Measurements from ENCODE around the gene RRP36. TPM values are rescaled to one million over a fixed set of nuclear protein-coding genes. Genes with fewer than 3 reads are reported as not detected.
"Not testable (repeated sequence)": the region's sequence is repeated elsewhere in the genome, so short reads cannot be mapped to it uniquely, and the experiment has no call there.

RRP36 gene
- polyA plus RNA-seq, 3 donors: 58.0 to 62.7 (median 62.6) TPM

GRCh38 chr6:43024436-43024835 lies 3.0 kb downstream of the RRP36 start:
- DNase-seq (ENCODE audit: extremely low read depth in 1 of 11, low read depth in 9 of 11, low spot score in 4 of 11): no peak

- DNase-seq (ENCODE audit: extremely low read depth in 1 of 11, low read depth in 9 of 11, low spot score in 4 of 11): no peak
Measured at GRCh38 chr6:43026365-43026764, 4.9 kb downstream of the RRP36 start.

GRCh38 chr6:43029120-43029519 lies 7.7 kb downstream of the RRP36 start:
- DNase-seq (ENCODE audit: extremely low read depth in 1 of 11, low read depth in 9 of 11, low spot score in 4 of 11): no peak

- no peak for DNase-seq (ENCODE audit: extremely low read depth in 1 of 11, low read depth in 9 of 11, low spot score in 4 of 11)
Measured at GRCh38 chr6:43032326-43032725, 10.9 kb downstream of the RRP36 start.

GRCh38 chr6:43033496-43034189 lies 12.2 kb downstream of the RRP36 start:
- no peak for DNase-seq (ENCODE audit: extremely low read depth in 1 of 11, low read depth in 9 of 11, low spot score in 4 of 11)

GRCh38 chr6:43034190-43034525 lies 12.7 kb downstream of the RRP36 start:
- DNase-seq (ENCODE audit: extremely low read depth in 1 of 11, low read depth in 9 of 11, low spot score in 4 of 11): no peak

- DNase-seq (ENCODE audit: extremely low read depth in 1 of 11, low read depth in 9 of 11, low spot score in 4 of 11): no peak
Measured at GRCh38 chr6:43035495-43036194, 14.2 kb downstream of the RRP36 start.

GRCh38 chr6:43036712-43037111 lies 15.3 kb downstream of the RRP36 start:
- DNase-seq (ENCODE audit: extremely low read depth in 1 of 11, low read depth in 9 of 11, low spot score in 4 of 11): no peak

- no peak for DNase-seq (ENCODE audit: extremely low read depth in 1 of 11, low read depth in 9 of 11, low spot score in 4 of 11)
Measured at GRCh38 chr6:43037197-43037596, 15.8 kb downstream of the RRP36 start.

- no peak for DNase-seq (ENCODE audit: extremely low read depth in 1 of 11, low read depth in 9 of 11, low spot score in 4 of 11)
Measured at GRCh38 chr6:43037706-43038105, 16.3 kb downstream of the RRP36 start.

GRCh38 chr6:43038727-43039126 lies 17.3 kb downstream of the RRP36 start:
- no peak for DNase-seq (ENCODE audit: extremely low read depth in 1 of 11, low read depth in 9 of 11, low spot score in 4 of 11)

- no peak for DNase-seq (ENCODE audit: extremely low read depth in 1 of 11, low read depth in 9 of 11, low spot score in 4 of 11)
Measured at GRCh38 chr6:43040542-43041257, 19.3 kb downstream of the RRP36 start.

GRCh38 chr6:43041475-43041874 lies 20.1 kb downstream of the RRP36 start:
- not testable (repeated sequence) for DNase-seq (ENCODE audit: extremely low read depth in 1 of 11, low read depth in 9 of 11, low spot score in 4 of 11)

- DNase-seq (ENCODE audit: extremely low read depth in 1 of 11, low read depth in 9 of 11, low spot score in 4 of 11): no peak
Measured at GRCh38 chr6:43043310-43043709, 21.9 kb downstream of the RRP36 start.

GRCh38 chr6:43045371-43045930 lies 24.0 kb downstream of the RRP36 start:
- DNase-seq (ENCODE audit: extremely low read depth in 1 of 11, low read depth in 9 of 11, low spot score in 4 of 11): no peak

- no peak for DNase-seq (ENCODE audit: extremely low read depth in 1 of 11, low read depth in 9 of 11, low spot score in 4 of 11)
Measured at GRCh38 chr6:43047998-43048397, 26.6 kb downstream of the RRP36 start.

GRCh38 chr6:43050981-43051380 lies 29.6 kb downstream of the RRP36 start:
- DNase-seq (ENCODE audit: extremely low read depth in 1 of 11, low read depth in 9 of 11, low spot score in 4 of 11): no peak

GRCh38 chr6:43052225-43052841 lies 30.9 kb downstream of the RRP36 start:
- no peak for DNase-seq (ENCODE audit: extremely low read depth in 1 of 11, low read depth in 9 of 11, low spot score in 4 of 11)

GRCh38 chr6:43052842-43053544 lies 31.6 kb downstream of the RRP36 start:
- peak in 1 of 11 donors; percentile 13 for DNase-seq (ENCODE audit: extremely low read depth in 1 of 11, low read depth in 9 of 11, low spot score in 4 of 11)
